ENCODE results near the gene OR1I1. TPM values are rescaled to one million over a fixed set of nuclear protein-coding genes. Genes with fewer than 3 reads are reported as not detected.
A peak's percentile ranks its signal among the peaks of the same experiment; 100 is the strongest.

Gene OR1I1
- total RNA-seq, 5 donors from 2014 or later (not counting 1 experiment from before 2014, with no cell fraction given) = not detected

- WGBS (ENCODE audit: insufficient coverage) = no CpG with 5 or more reads among the region's 3 CpGs
- no peak overlapping the region for H3K27ac ChIP-seq (ENCODE audit: low read length)
- DNase-seq (peak in 28 of 35 experiments; percentile 15 to 73 (median 36)), ATAC-seq (replicated peaks in 1 of 4) (peak; percentile 55 to 66 (median 62))
- Mint-ChIP-seq H3K36me3 (peaks cover 6% of the 10 kb centered on the region), H3K27ac (no peak overlapping the region), H3K27me3 (peaks cover 7 to 10% of the 10 kb centered on the region in 2 donors), H3K9me3 (peaks cover 16% of the 10 kb centered on the region in 3 donors), H3K4me1 (peaks cover 2 to 5% (median 3%) of the 10 kb centered on the region in 3 donors), H3K4me3 (no peak overlapping the region)
- no peak overlapping the region for H3K4me3 ChIP-seq (ENCODE audit: control insufficient read depth in 1 of 2, extremely low read depth in 1 of 2, low read length in 1 of 2)
- no peaks in the 10 kb centered on the region for H3K9me3 ChIP-seq
- peaks cover 0 to 9% of the 10 kb centered on the region in 2 experiments for H3K27me3 ChIP-seq (replicated peaks in 1 of 2; ENCODE audit: control insufficient read depth in 2 of 2, extremely low read depth in 1 of 2, insufficient read depth in 2 of 2, low read length in 1 of 2)
- ChIA-PET POLR2A (no interaction called here), CTCF (interaction anchor here (0.5 to 2.0 kb wide), 11 partner anchors 9 to 454 kb away, joined by 3 to 14 read pairs (median 3); no protein-coding TSS in a partner anchor)
- no peaks in the 10 kb centered on the region for H3K4me1 ChIP-seq (ENCODE audit: control insufficient read depth in 1 of 2, extremely low read depth in 1 of 2, insufficient read depth in 2 of 2, low read length in 2 of 2)
- no peaks in the 10 kb centered on the region for H3K36me3 ChIP-seq (ENCODE audit: control insufficient read depth in 2 of 2, extremely low read depth in 1 of 2, insufficient read depth in 1 of 2, low read length in 1 of 2)
These were observed 19.6 kb downstream of the OR1I1 start for GRCh38 chr19:15101479-15102082.

DNA sequence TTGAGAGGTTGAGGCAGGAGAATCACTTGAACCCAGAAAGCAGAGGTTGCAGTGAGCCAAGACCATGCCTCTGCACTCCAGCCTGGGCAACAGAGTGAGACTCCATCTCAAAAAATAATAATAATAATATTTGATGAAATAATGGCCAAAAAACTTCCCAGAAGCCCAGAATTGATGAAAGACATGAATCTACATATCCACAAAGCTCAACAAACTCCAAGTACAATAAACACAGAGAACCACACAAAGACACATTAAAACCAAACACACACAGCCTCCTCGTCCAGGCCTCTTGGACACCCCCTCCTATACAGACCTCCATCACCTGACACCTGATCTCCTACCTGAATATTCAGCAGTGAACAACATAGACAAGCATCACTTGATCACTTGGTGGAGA lies 22.0 kb downstream of the OR1I1 start:
- no peak for DNase-seq
- Histone ChIP-seq H3K27ac (ENCODE audit: low read length) (no peak overlapping the region), H3K36me3 (ENCODE audit: control insufficient read depth in 2 of 2, extremely low read depth in 1 of 2, insufficient read depth in 1 of 2, low read length in 1 of 2) (no peaks in the 10 kb centered on the region), H3K4me3 (ENCODE audit: control insufficient read depth in 1 of 2, extremely low read depth in 1 of 2, low read length in 1 of 2) (no peak overlapping the region), H3K4me1 (ENCODE audit: control insufficient read depth in 1 of 2, extremely low read depth in 1 of 2, insufficient read depth in 2 of 2, low read length in 2 of 2) (peaks cover 0 to 20% of the 10 kb centered on the region in 2 experiments), H3K9me3 (no peaks in the 10 kb centered on the region), H3K27me3 (replicated peaks in 1 of 2; ENCODE audit: control insufficient read depth in 2 of 2, extremely low read depth in 1 of 2, insufficient read depth in 2 of 2, low read length in 1 of 2) (peaks cover 0 to 32% of the 10 kb centered on the region in 2 experiments)
- Mint-ChIP-seq H3K27me3 (peaks cover 8 to 24% of the 10 kb centered on the region in 2 donors), H3K4me1 (peaks cover 13 to 18% (median 17%) of the 10 kb centered on the region in 3 donors), H3K9me3 (peaks cover 16% of the 10 kb centered on the region in 3 donors), H3K36me3 (peaks cover 6% of the 10 kb centered on the region), H3K4me3 (no peak overlapping the region), H3K27ac (no peak overlapping the region)
- ChIA-PET CTCF (no interaction called here), POLR2A (no interaction called here)
- 40% methylated on average over 1 of the region's 1 CpG for WGBS (ENCODE audit: insufficient coverage)
- ATAC-seq (replicated peaks in 1 of 4) = no peak

DNA sequence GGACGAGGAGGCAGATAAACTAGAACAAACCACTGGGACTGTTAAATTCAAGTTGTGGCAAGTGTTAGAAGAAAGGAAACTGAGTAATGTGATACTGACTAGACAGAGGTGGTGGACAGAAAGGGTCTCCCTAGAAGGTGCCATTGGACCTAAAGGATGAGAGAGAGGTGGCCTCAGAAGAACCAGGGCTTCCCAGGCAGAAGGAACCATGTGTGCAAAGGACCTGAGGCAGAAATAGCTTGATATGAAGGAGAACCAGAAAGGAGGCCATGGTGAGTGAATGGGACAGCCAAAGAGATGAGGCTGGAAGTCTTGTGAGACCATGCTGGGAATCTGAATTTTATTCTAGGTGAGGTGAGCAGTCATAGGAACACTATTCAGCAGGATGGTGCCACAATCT lies 22.4 kb downstream of the OR1I1 start:
- Mint-ChIP-seq H3K4me1 (peaks cover 13 to 18% (median 17%) of the 10 kb centered on the region in 3 donors), H3K27me3 (peaks cover 8 to 24% of the 10 kb centered on the region in 2 donors), H3K36me3 (peaks cover 6% of the 10 kb centered on the region), H3K9me3 (peaks cover 16% of the 10 kb centered on the region in 3 donors), H3K27ac (no peak overlapping the region), H3K4me3 (no peak overlapping the region)
- Histone ChIP-seq H3K4me1 (ENCODE audit: control insufficient read depth in 1 of 2, extremely low read depth in 1 of 2, insufficient read depth in 2 of 2, low read length in 2 of 2) (peaks cover 0 to 20% of the 10 kb centered on the region in 2 experiments), H3K27me3 (replicated peaks in 1 of 2; ENCODE audit: control insufficient read depth in 2 of 2, extremely low read depth in 1 of 2, insufficient read depth in 2 of 2, low read length in 1 of 2) (peaks cover 0 to 36% of the 10 kb centered on the region in 2 experiments), H3K27ac (ENCODE audit: low read length) (no peak overlapping the region), H3K9me3 (no peaks in the 10 kb centered on the region), H3K36me3 (ENCODE audit: control insufficient read depth in 2 of 2, extremely low read depth in 1 of 2, insufficient read depth in 1 of 2, low read length in 1 of 2) (no peaks in the 10 kb centered on the region), H3K4me3 (ENCODE audit: control insufficient read depth in 1 of 2, extremely low read depth in 1 of 2, low read length in 1 of 2) (no peak overlapping the region)
- CTCF ChIA-PET = no interaction called here
- POLR2A ChIA-PET = no interaction called here
- no peak for DNase-seq
- ATAC-seq (replicated peaks in 1 of 4) = no peak
- WGBS (ENCODE audit: insufficient coverage) = 60% methylated on average over 1 of the region's 1 CpG

- ATAC-seq (replicated peaks in 1 of 4) (no peak), DNase-seq (no peak)
- ChIA-PET CTCF (no interaction called here), POLR2A (no interaction called here)
- H3K36me3 Mint-ChIP-seq = peaks cover 6% of the 10 kb centered on the region
- no peak overlapping the region for H3K27ac ChIP-seq (ENCODE audit: low read length)
- peaks cover 13 to 18% (median 17%) of the 10 kb centered on the region in 3 donors for H3K4me1 Mint-ChIP-seq
- no peak overlapping the region for H3K4me3 Mint-ChIP-seq
- peaks cover 0 to 20% of the 10 kb centered on the region in 2 experiments for H3K4me1 ChIP-seq (ENCODE audit: control insufficient read depth in 1 of 2, extremely low read depth in 1 of 2, insufficient read depth in 2 of 2, low read length in 2 of 2)
- peaks cover 16% of the 10 kb centered on the region in 3 donors for H3K9me3 Mint-ChIP-seq
- no peak overlapping the region for H3K27ac Mint-ChIP-seq
- no peaks in the 10 kb centered on the region for H3K9me3 ChIP-seq
- 91% methylated on average over 3 of the region's 3 CpGs for WGBS (ENCODE audit: insufficient coverage)
- no peaks in the 10 kb centered on the region for H3K36me3 ChIP-seq (ENCODE audit: control insufficient read depth in 2 of 2, extremely low read depth in 1 of 2, insufficient read depth in 1 of 2, low read length in 1 of 2)
- H3K27me3 Mint-ChIP-seq = peaks cover 8 to 24% of the 10 kb centered on the region in 2 donors
- H3K4me3 ChIP-seq (ENCODE audit: control insufficient read depth in 1 of 2, extremely low read depth in 1 of 2, low read length in 1 of 2) = no peak overlapping the region
- peaks cover 0 to 37% of the 10 kb centered on the region in 2 experiments for H3K27me3 ChIP-seq (replicated peaks in 1 of 2; ENCODE audit: control insufficient read depth in 2 of 2, extremely low read depth in 1 of 2, insufficient read depth in 2 of 2, low read length in 1 of 2)
These were observed 23.0 kb downstream of the OR1I1 start for GRCh38 chr19:15105044-15105443.

DNA sequence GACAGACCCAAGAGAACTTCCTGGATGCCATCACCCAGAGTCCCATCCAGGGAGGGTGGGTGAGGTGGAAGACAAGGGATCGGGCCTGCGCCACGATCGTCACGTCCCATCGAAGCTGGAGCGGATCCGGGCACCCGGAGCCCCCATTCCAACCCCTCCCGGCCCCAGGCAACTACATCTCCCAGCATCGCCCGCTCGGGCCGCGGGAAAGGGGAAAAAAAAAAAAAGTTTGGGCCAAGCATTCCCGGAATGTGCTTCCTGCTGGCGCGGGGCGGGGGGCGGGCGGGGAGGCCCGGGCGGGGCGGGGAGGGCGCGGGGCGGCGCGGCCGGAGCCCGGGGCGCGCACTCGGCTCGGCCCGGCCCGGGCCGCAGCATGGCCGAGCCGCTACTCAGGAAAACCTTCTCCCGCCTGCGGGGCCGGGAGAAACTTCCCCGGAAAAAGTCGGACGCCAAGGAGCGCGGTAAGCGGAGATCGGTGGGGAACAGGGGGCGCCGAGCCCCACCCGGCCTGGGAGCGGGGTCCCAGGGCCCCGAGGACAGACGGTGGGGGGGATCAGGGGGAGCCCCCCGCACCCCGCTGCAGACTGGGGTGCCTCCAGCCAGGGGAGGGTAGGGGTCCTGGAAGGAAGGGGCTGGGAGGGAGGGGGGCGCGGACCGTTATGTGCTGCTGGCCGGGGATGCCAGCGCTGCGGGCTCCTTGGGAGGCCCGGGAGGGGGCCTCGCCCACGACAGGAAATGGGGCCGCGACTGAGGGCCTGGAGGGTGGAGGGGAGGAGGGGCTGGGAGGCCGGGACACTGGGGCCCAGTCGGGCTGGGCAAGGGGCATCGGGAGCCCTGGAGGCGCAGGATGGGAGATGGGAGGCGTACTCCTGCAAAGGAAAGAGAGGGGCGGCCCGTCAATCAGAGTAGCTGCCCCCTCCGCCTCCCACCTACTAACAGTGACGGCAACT lies 25.3 kb downstream of the OR1I1 start, which contains the start of gene SYDE1:
Gene SYDE1 (plus strand): TSS at position 341 of the 950 bp plus-strand sequence. CDS start 33 bp downstream, at position 374.
- 4% methylated on average over 53 of the region's 78 CpGs for WGBS (ENCODE audit: insufficient coverage)
- Histone ChIP-seq H3K27me3 (replicated peaks in 1 of 2; ENCODE audit: control insufficient read depth in 2 of 2, extremely low read depth in 1 of 2, insufficient read depth in 2 of 2, low read length in 1 of 2) (peaks cover 0 to 37% of the 10 kb centered on the region in 2 experiments), H3K9me3 (no peaks in the 10 kb centered on the region), H3K4me3 (ENCODE audit: control insufficient read depth in 1 of 2, extremely low read depth in 1 of 2, low read length in 1 of 2) (peak within 1 kb of the TSS; percentile 26 to 54), H3K27ac (ENCODE audit: low read length) (no peak within 1 kb of the TSS), H3K36me3 (ENCODE audit: control insufficient read depth in 2 of 2, extremely low read depth in 1 of 2, insufficient read depth in 1 of 2, low read length in 1 of 2) (no peaks in the 10 kb centered on the region), H3K4me1 (ENCODE audit: control insufficient read depth in 1 of 2, extremely low read depth in 1 of 2, insufficient read depth in 2 of 2, low read length in 2 of 2) (peaks cover 0 to 20% of the 10 kb centered on the region in 2 experiments)
- ChIA-PET POLR2A (no interaction called here), CTCF (no interaction called here)
- Mint-ChIP-seq H3K27me3 (peaks cover 8 to 24% of the 10 kb centered on the region in 2 donors), H3K36me3 (peaks cover 6% of the 10 kb centered on the region), H3K27ac (peak within 1 kb of the TSS in 1 of 2 donors; percentile 46), H3K9me3 (peaks cover 16% of the 10 kb centered on the region in 3 donors), H3K4me3 (peak within 1 kb of the TSS; percentile 63 to 69 (median 68)), H3K4me1 (peaks cover 13 to 18% (median 17%) of the 10 kb centered on the region in 3 donors)
- peak in 5 of 35 experiments; percentile 10 to 38 (median 17) for DNase-seq
- ATAC-seq (replicated peaks in 1 of 4) = peak in 3 of 4 experiments; percentile 40 to 75 (median 63)

- DNase-seq = no peak
- Histone ChIP-seq H3K4me1 (ENCODE audit: control insufficient read depth in 1 of 2, extremely low read depth in 1 of 2, insufficient read depth in 2 of 2, low read length in 2 of 2) (peaks cover 0 to 20% of the 10 kb centered on the region in 2 experiments), H3K4me3 (ENCODE audit: control insufficient read depth in 1 of 2, extremely low read depth in 1 of 2, low read length in 1 of 2) (peak overlapping the region in 1 of 2 donors; percentile 26), H3K9me3 (no peaks in the 10 kb centered on the region), H3K27ac (ENCODE audit: low read length) (no peak overlapping the region), H3K36me3 (ENCODE audit: control insufficient read depth in 2 of 2, extremely low read depth in 1 of 2, insufficient read depth in 1 of 2, low read length in 1 of 2) (no peaks in the 10 kb centered on the region), H3K27me3 (replicated peaks in 1 of 2; ENCODE audit: control insufficient read depth in 2 of 2, extremely low read depth in 1 of 2, insufficient read depth in 2 of 2, low read length in 1 of 2) (peaks cover 0 to 35% of the 10 kb centered on the region in 2 experiments)
- Mint-ChIP-seq H3K9me3 (peaks cover 16% of the 10 kb centered on the region in 3 donors), H3K27ac (no peak overlapping the region), H3K27me3 (peaks cover 8 to 24% of the 10 kb centered on the region in 2 donors), H3K4me1 (peaks cover 13 to 18% (median 17%) of the 10 kb centered on the region in 3 donors), H3K36me3 (peaks cover 6% of the 10 kb centered on the region), H3K4me3 (peak overlapping the region; percentile 29 to 69 (median 38))
- CTCF ChIA-PET = no interaction called here
- 25% methylated on average over 1 of the region's 10 CpGs for WGBS (ENCODE audit: insufficient coverage)
- ATAC-seq (replicated peaks in 1 of 4) = no peak
- POLR2A ChIA-PET = no interaction called here
These were observed 26.3 kb downstream of the OR1I1 start for GRCh38 chr19:15108145-15108844.

All from T-cell (primary cell).